ENCODE data around the gene ATP13A3.
"Not testable (repeated sequence)": the region's sequence is repeated elsewhere in the genome, so short reads cannot be mapped to it uniquely, and the experiment has no call there.

ATP13A3 gene

GRCh38 chr3:194486540-194487288 is at the start of gene ATP13A3:
Gene ATP13A3, minus strand, starts transcription at chr3:194487002. Its CDS starts 24,812 bp downstream, at chr3:194462190.
- peak; percentile 93 for DNase-seq

DNA sequence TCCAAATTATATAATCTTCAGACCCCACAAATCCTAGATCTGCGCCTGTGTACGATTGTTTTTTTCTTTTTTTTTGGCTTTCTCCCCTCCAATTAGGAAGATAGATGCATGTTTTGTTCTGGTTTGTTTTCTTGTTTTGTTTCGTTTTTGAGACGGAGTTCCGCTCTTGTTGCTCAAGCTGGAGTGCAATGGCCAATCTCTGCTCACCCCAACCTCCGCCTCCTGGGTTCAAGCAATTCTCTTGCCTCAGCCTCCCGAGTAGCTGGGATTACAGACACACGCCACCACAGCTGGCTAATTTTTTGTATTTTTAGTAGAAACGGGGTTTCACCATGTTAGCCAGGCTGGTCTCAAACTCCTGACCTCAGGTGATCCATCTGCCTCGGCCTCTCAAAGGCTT is 48.4 kb upstream of the ATP13A3 start:
- not testable (repeated sequence) for DNase-seq

GRCh38 chr3:194534243-194534642 is 47.4 kb upstream of the ATP13A3 start:
- DNase-seq: no peak

DNA sequence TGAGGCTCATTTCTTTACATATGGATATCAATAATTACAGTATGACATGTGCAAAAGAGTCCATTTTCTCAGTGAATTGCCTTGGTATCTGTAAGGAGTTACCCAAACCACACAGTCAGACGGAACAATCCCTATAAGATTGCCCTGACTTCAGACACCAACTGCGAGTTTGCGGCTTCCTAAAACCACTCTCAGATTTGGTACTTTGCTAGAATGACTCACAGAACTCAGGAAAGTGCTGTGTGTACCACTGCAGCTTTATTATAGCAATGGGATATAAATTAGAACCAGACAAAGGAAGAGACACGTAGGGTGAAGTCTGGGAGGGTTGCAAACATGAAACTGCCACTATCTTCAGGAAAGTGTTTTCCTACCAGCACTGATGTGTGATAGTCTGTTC is 45.8 kb upstream of the ATP13A3 start:
- DNase-seq: no peak

- no peak for DNase-seq
Measured at GRCh38 chr3:194527726-194528125, 40.9 kb upstream of the ATP13A3 start.

DNA sequence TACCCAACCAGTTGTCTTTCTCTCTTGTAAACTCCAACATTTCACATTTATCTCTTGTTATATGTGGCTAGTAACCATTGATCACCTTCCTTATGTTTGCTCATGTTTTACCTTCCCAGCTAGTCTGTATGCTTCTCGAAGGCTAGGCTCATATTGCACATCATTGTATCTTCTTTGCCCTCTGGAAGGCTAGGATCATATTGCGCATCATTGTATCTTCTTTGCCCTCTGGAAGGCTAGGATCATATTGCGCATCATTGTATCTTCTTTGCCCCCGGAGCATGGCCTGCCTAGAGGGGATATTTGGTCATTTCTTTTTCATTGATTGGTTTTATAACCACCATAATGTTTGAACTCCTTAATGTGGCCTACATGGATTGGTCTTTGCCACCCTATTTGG is 39.4 kb upstream of the ATP13A3 start:
- no peak for DNase-seq

DNA sequence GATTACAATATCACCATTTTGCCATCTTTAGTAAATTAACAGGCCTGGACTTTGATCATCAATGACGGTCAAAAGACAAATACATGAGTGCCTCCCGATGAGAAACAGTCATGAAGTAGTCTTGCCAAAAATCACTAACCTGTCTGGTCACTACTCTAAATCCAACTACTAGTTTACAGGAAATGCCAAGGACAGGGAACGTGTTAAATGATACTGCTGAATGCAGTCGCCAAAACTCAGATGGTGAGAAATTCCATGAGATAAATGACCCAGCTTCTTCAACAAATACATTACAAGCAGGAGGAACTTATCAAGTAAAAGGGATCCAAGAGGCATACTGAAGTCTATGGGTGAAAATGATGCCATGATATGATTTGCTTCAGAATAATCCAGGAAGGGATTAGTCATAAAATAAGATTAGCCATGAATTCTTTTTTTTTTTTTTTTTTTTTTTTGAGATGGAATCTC is 35.8 kb upstream of the ATP13A3 start:
- no peak for DNase-seq

- no peak for DNase-seq
Measured at GRCh38 chr3:194521510-194522260, 34.9 kb upstream of the ATP13A3 start.

- DNase-seq: peak; percentile 69
Measured at GRCh38 chr3:194520682-194521162, 33.9 kb upstream of the ATP13A3 start.

GRCh38 chr3:194520201-194520600 is 33.4 kb upstream of the ATP13A3 start:
- not testable (repeated sequence) for DNase-seq

DNA sequence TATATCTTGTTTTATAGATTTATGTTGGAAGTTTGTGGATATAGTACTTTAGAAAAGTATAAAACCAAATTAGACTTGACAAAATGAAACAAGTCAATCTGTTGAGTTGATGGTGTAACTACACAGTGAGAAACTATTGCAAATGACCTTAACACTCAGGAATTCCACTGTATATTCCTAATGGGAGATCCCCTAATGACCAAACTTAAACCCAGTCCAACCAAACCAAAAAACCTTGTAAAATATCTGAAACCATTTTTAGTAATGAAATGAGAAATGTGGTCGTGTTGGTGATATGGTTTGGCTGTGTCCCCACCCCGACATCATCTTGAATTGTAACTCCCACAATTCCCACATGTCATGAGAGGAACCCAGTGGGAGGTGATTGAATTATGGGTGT is 31.9 kb upstream of the ATP13A3 start:
- no peak for DNase-seq

GRCh38 chr3:194517333-194517732 is 30.5 kb upstream of the ATP13A3 start:
- no peak for DNase-seq

DNA sequence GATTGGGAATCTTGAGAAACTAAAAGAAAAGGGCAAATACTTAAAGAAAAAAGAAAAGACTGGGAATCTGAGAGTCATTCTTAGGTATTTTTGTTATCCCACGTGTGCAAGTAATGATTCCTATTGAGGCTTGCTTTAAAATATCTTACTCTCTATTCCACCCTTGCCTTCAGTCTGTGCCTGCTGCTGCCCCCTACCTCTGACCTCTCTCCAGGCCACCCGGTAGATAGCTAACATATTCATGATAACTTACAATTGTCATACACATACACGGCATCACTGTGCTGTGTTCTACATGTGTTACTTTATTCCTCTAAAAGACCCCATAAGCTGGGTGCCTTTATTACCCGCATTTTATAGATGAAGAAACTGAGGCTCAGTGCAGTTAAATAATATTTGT is 27.8 kb upstream of the ATP13A3 start:
- DNase-seq: no peak

DNA sequence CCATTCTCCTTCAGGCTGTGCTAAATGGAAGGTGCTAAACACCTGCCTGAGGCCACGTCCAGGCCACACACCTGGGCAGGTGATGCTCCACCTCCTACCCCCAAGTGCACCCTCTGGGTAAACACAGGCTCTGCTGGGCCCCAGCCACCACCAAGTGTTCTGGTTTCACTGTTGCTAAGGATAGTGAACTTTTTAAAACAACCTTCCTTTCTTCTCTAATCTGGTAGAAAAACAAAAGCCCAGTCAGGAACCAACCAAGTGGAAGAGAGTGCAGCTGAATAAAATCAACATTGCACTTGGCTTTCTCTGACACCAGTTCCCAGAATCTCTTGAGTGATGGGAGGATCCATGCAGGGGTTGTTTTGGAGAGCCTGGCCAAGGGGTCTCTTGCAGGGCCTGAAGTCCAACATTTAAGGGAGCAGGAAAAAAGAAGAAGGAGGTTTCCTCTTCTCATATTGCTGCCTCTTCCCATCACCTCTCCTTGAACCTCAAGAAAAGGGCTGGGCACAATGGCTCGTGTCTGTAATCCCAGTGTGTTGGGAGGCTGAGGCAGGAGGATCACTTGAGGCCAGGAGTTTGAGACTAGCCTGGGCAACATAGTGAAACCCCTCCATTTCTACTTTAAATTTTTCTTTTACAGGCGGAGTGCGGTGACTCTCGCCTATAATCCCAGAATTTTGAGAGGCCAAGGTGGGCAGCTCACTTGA is 26.2 kb upstream of the ATP13A3 start:
- DNase-seq: no peak

- no peak for DNase-seq
Measured at GRCh38 chr3:194508491-194509453, 22.0 kb upstream of the ATP13A3 start.

GRCh38 chr3:194507571-194507970 is 20.8 kb upstream of the ATP13A3 start:
- DNase-seq: no peak

DNA sequence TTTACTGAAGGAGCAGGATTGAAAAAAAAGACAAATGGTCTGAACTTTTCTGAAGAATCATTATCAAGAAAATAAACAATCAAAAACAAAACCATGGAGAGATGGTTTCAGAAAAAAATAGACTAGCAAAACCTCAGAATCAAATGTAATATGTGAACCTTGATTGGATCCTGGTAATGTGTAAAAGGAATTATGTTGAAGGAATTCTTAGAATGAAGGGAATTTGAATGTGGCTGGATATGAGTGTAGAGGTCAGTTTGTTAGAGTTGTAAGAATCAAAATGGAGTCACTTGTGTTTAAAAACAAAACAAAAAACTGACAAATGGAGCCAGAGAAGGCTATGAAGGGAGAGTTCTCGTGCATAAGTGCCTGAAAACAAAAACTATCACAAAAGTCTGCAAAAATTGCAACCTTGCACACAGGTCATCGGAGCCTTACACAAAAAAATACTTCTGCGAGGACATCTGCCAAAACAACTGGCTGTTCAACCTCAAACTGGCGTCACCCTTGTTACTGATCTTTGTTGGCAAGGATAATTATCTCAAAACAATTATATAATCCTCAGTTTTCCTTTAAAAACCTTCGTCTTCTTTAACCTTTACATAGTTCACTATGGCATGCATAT is 19.1 kb upstream of the ATP13A3 start:
- no peak for DNase-seq

- no peak for DNase-seq
Measured at GRCh38 chr3:194504861-194505260, 18.1 kb upstream of the ATP13A3 start.

DNA sequence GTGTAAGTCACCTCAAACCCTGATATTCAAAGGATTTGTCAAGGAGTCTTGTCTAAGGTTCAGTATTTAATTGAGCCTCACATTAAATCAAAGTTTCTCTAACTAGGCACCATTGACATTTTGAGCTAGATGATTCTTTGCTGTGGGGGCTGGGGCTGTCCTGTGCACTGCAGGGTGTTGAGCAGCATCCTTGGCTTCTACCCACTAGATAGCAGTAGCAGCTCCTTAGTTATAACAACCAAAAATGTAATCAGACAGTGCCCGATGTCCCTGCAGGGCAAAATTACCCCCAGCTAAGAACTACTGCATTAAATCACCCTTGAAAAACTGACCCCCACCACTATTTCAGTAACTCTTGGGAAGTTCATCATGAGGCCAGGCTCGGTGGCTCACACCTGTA is 17.3 kb upstream of the ATP13A3 start:
- DNase-seq: no peak

DNA sequence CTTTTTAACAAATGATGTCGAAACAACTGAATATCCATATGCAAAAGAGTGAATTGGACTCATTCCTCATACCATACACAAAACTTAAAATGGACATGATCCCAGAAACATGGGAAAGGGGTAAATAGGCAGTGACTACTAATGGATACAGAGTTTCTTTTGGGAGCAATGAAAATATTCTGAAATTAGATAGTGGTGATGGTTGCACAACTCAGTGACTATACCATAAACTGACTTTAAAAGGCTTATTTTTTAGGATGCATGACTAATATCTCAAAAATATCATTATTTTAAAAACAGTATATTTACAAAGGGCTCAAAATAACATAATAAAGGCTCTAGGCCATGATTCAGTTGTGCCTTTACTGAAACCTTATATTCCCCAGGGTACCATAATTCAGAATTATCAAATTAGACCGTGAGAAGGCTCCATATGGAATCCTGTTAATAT is 16.3 kb upstream of the ATP13A3 start:
- no peak for DNase-seq

- DNase-seq: no peak
Measured at GRCh38 chr3:194500198-194500597, 13.4 kb upstream of the ATP13A3 start.

GRCh38 chr3:194499516-194499915 is 12.7 kb upstream of the ATP13A3 start:
- DNase-seq: not testable (repeated sequence)

Measured in activated CD8-positive, alpha-beta memory T cell treated with anti-CD3 and anti-CD28 coated beads for 24 hours (primary cell).